ENCODE results near the gene MYCBP.
A peak's percentile ranks its signal among the peaks of the same experiment; 100 is the strongest.
"Not testable (repeated sequence)": the region's sequence is repeated elsewhere in the genome, so short reads cannot be mapped to it uniquely, and the experiment has no call there.

MYCBP gene

DNA sequence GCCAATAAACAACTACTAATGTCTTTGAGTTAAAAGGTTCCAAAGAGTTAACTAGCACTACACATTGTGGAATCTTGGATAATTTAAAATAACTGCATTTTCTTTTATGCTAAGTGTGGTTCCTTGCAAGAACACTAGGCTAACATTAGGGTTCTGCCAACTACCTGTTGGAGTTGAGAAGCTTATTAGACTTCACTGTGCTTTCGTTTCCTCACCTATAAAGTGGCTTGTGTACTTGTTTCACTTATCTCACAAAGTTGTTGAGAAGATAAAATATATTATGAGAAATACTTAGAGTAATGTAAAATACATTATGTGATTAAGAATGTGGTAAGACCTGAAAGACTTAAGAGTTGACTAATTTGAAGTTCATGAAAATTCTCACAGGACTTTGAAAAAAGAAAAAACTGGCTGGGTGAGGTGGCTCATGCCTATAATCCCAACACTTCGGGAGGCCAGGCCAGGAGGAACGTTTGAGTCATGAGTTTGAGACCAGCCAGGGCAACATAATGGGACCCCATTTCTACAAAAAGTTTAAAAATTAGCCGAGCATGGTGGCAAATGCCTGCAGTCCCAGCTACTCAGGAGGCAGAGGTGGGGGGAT lies 7.9 kb downstream of the MYCBP start:
- Histone ChIP-seq H3K9ac (ENCODE audit: low read length in 2 of 2) (no peak overlapping the region), H3K36me3 (ENCODE audit: control insufficient read depth in 2 of 2, insufficient read depth in 2 of 2, low read length in 2 of 2) (peaks cover 5% of the 10 kb centered on the region in 2 donors), H3K27me3 (ENCODE audit: control insufficient read depth in 1 of 2, insufficient read depth in 2 of 2, low read length in 2 of 2) (no peaks in the 10 kb centered on the region)

DNA sequence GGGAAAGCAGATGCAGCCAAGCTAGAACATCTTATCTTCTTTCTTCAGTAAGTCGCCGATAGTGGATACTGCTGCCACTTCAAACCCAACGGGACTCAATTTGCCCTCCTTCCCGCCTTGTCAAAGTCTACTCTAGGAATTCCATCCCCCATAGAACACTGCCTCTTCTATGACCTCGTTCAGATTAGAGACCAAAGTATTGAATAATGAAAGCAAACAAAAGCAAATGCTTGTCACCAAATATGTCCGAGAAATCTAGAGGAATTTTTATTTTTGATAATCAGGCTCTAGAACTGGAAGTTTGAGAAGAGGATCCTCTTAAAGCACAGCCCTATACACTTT lies 12.7 kb downstream of the MYCBP start:
- peak overlapping the region; percentile 100 for H3K4me3 ChIP-seq (ENCODE audit: low read length in 2 of 2)
- H3K4me1 ChIP-seq (ENCODE audit: control insufficient read depth, insufficient read depth, low read length): peaks cover 30% of the 10 kb centered on the region
- peaks cover 4 to 14% of the 10 kb centered on the region in 2 donors for H3K36me3 ChIP-seq (ENCODE audit: control insufficient read depth in 2 of 2, insufficient read depth in 2 of 2, low read length in 2 of 2)
- H3K9me3 ChIP-seq (ENCODE audit: control insufficient read depth in 2 of 2, low read length in 2 of 2): no peaks in the 10 kb centered on the region
- H3K27me3 ChIP-seq (ENCODE audit: control insufficient read depth in 1 of 2, insufficient read depth in 2 of 2, low read length in 2 of 2): no peaks in the 10 kb centered on the region
- H3K9ac ChIP-seq (ENCODE audit: low read length in 2 of 2): peak overlapping the region; percentile 96
- peak overlapping the region; percentile 49 for H3K27ac ChIP-seq (ENCODE audit: low read length)

More for the DNA sequence above, 7.9 kb downstream of the MYCBP start:
- H3K9me3 ChIP-seq (ENCODE audit: control insufficient read depth in 2 of 2, low read length in 2 of 2): no peaks in the 10 kb centered on the region
- H3K4me3 ChIP-seq (ENCODE audit: low read length in 2 of 2): no peak overlapping the region
- H3K4me1 ChIP-seq (ENCODE audit: control insufficient read depth, insufficient read depth, low read length): peaks cover 8% of the 10 kb centered on the region
- no peak overlapping the region for H3K27ac ChIP-seq (ENCODE audit: low read length)

DNA sequence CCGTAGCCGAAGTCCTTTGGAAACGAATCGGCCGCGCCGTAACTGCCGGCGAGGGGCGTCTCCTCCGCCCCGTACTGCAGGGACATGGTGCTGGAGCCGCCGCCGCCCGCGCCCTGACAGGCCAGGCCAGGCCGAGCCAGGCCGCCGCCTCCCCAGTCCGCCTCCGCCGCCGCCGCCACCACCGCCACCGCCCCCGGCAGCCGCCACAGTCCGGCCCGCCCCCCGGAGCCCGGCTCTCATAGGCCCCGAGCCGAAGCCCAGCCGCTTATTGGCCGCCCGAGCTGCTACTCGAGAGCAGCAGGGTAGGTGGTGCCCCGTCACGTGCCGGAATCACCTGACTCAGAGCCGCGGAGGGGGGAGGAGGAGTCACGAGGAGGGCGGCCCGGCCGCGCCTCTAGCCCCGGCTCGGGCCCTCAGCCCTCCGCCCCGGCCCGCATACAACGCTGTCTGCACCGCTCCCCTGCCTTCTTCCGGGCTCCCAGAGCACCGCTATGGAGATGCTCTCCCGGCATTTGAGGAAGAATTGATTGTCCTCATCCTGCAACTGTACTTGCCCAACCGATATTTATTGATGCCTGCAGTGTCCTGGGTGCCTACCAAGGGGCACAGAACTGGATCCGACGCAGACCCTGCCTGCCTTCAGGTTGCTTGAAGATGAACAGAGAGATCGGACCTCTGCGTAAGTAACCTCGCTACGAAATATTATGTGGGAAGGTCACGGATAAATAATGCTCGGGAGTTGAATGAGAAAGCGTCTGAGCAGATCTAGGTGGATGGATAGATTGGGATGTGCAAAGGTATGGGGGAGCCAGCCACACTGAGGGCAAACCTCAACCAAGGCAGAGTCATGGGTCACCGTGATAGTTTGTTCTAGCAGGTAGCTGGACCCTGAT lies 13.3 kb downstream of the MYCBP start, which contains the start of gene RRAGC:
Gene RRAGC (minus strand): TSS at position 212 of the 893 bp plus-strand sequence. CDS start 126 bp downstream, at position 86.
- peak within 1 kb of the TSS; percentile 49 for H3K27ac ChIP-seq (ENCODE audit: low read length)
- peaks cover 30% of the 10 kb centered on the region for H3K4me1 ChIP-seq (ENCODE audit: control insufficient read depth, insufficient read depth, low read length)
- peaks cover 7 to 18% of the 10 kb centered on the region in 2 donors for H3K36me3 ChIP-seq (ENCODE audit: control insufficient read depth in 2 of 2, insufficient read depth in 2 of 2, low read length in 2 of 2)
- H3K4me3 ChIP-seq (ENCODE audit: low read length in 2 of 2): peak within 1 kb of the TSS; percentile 100
- no peaks in the 10 kb centered on the region for H3K9me3 ChIP-seq (ENCODE audit: control insufficient read depth in 2 of 2, low read length in 2 of 2)
- no peaks in the 10 kb centered on the region for H3K27me3 ChIP-seq (ENCODE audit: control insufficient read depth in 1 of 2, insufficient read depth in 2 of 2, low read length in 2 of 2)
- H3K9ac ChIP-seq (ENCODE audit: low read length in 2 of 2): peak within 1 kb of the TSS; percentile 96

DNA sequence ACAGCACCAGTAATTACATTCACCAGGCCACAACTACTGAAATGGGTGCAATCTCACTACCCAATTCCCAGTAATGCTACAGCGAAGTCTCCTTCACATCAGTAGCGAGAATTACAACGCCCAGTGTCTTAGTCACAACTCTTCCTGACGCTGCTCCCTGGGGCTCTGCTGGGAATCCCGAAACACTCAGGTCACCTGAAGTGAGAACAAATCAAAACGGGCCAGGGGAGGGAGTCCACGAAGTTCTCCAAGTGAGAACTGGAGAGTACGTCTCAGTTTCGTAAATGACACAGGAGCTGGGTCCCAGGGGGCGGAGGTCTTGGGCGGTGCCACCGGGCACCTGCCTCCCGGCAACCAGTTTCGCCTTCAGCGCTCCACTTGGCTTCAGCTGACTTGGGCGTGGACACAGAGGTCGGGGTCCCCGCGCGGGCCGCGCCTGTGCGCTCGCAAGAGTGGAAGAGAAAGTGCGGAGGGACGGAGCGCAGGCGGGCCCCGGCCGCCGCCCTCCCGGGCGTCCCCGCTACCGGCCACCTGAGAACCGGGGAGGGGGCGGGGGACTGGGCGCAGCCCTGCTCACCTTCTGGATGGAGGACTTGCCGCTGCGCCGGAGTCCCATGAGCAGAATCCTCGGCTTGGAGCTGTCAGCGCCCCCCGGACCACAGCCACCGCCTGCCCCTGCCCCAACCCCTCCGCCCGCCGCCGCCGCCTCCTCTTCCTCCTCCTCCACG lies 14.2 kb downstream of the MYCBP start:
- Histone ChIP-seq H3K4me1 (ENCODE audit: control insufficient read depth, insufficient read depth, low read length) (peaks cover 30% of the 10 kb centered on the region), H3K27ac (ENCODE audit: low read length) (peak overlapping the region; percentile 41)

DNA sequence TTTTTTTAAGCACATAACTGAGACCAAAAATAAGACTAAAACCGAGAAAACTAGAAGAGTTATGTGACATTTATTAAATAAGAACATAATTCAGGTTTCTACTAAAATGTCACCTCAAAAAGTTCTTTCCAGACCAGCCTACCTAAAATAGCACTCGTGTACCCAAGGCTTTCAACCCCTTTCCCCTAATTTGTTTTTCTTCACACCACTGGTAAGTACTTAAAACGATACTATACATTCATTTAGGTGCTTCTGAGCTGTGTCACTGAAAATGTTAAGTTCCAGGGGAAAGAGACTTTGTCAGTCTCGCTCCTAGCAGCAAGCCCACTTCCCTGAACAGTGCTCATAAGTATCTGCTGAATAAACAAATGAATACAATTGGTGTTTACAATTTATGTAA lies 20.4 kb downstream of the MYCBP start:
- Histone ChIP-seq H3K27me3 (ENCODE audit: control insufficient read depth in 1 of 2, insufficient read depth in 2 of 2, low read length in 2 of 2) (no peaks in the 10 kb centered on the region), H3K27ac (ENCODE audit: low read length) (no peak overlapping the region), H3K4me1 (ENCODE audit: control insufficient read depth, insufficient read depth, low read length) (peaks cover 8% of the 10 kb centered on the region), H3K9ac (ENCODE audit: low read length in 2 of 2) (no peak overlapping the region), H3K36me3 (ENCODE audit: control insufficient read depth in 2 of 2, insufficient read depth in 2 of 2, low read length in 2 of 2) (peaks cover 19 to 25% of the 10 kb centered on the region in 2 donors), H3K4me3 (ENCODE audit: low read length in 2 of 2) (no peak overlapping the region), H3K9me3 (ENCODE audit: control insufficient read depth in 2 of 2, low read length in 2 of 2) (no peaks in the 10 kb centered on the region)

More for the DNA sequence above, 14.2 kb downstream of the MYCBP start:
- Histone ChIP-seq H3K4me3 (ENCODE audit: low read length in 2 of 2) (peak overlapping the region; percentile 92 to 100), H3K36me3 (ENCODE audit: control insufficient read depth in 2 of 2, insufficient read depth in 2 of 2, low read length in 2 of 2) (peaks cover 7 to 17% of the 10 kb centered on the region in 2 donors), H3K9me3 (ENCODE audit: control insufficient read depth in 2 of 2, low read length in 2 of 2) (no peaks in the 10 kb centered on the region), H3K27me3 (ENCODE audit: control insufficient read depth in 1 of 2, insufficient read depth in 2 of 2, low read length in 2 of 2) (no peaks in the 10 kb centered on the region), H3K9ac (ENCODE audit: low read length in 2 of 2) (peak overlapping the region; percentile 78 to 86)

DNA sequence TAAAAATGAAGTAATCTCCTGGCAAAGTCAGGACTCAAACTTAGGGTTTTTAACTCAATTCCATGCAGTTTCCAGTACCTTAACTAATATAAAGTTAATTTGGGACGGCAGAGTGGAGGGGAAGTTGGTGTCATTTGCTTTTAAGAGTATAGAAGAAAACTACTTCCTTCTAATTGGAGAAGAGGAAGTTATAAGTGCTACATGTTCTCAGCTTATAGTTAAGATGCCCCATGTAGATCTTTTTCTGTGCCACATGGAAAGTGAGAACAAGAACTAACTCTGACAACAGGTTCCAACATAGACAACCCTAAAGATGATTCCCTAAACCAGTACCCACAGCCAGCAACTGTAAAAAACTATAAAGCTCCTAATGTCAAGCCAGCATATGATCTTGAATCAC lies 25.1 kb downstream of the MYCBP start:
- Histone ChIP-seq H3K27me3 (ENCODE audit: control insufficient read depth in 1 of 2, insufficient read depth in 2 of 2, low read length in 2 of 2) (no peaks in the 10 kb centered on the region), H3K9ac (ENCODE audit: low read length in 2 of 2) (no peak overlapping the region), H3K4me1 (ENCODE audit: control insufficient read depth, insufficient read depth, low read length) (no peaks in the 10 kb centered on the region), H3K27ac (ENCODE audit: low read length) (no peak overlapping the region), H3K4me3 (ENCODE audit: low read length in 2 of 2) (no peak overlapping the region), H3K9me3 (ENCODE audit: control insufficient read depth in 2 of 2, low read length in 2 of 2) (no peaks in the 10 kb centered on the region), H3K36me3 (ENCODE audit: control insufficient read depth in 2 of 2, insufficient read depth in 2 of 2, low read length in 2 of 2) (peaks cover 18 to 21% of the 10 kb centered on the region in 2 donors)

DNA sequence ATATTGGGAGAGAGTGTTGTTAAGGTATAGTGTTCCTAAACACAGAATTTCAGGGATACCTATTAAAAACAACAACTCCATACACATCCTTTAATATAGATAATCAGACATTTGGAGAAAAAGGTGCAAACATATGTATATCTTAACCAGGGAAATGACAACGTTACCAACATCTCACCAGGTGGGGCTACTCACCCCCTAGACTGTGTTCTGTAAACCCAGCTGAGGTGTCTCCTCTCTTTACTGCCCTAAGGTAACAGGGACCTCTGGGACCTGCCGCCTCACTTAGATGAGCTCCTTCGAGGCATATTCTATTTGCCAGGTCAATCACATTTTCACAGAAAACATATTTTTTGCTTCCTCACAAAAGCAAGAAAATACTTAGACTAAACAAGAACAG lies 26.9 kb downstream of the MYCBP start:
- no peaks in the 10 kb centered on the region for H3K27me3 ChIP-seq (ENCODE audit: control insufficient read depth in 1 of 2, insufficient read depth in 2 of 2, low read length in 2 of 2)
- H3K4me3 ChIP-seq (ENCODE audit: low read length in 2 of 2): no peak overlapping the region
- no peaks in the 10 kb centered on the region for H3K9me3 ChIP-seq (ENCODE audit: control insufficient read depth in 2 of 2, low read length in 2 of 2)
- H3K27ac ChIP-seq (ENCODE audit: low read length): no peak overlapping the region
- peaks cover 16 to 17% of the 10 kb centered on the region in 2 donors for H3K36me3 ChIP-seq (ENCODE audit: control insufficient read depth in 2 of 2, insufficient read depth in 2 of 2, low read length in 2 of 2)
- H3K9ac ChIP-seq (ENCODE audit: low read length in 2 of 2): no peak overlapping the region
- no peaks in the 10 kb centered on the region for H3K4me1 ChIP-seq (ENCODE audit: control insufficient read depth, insufficient read depth, low read length)

DNA sequence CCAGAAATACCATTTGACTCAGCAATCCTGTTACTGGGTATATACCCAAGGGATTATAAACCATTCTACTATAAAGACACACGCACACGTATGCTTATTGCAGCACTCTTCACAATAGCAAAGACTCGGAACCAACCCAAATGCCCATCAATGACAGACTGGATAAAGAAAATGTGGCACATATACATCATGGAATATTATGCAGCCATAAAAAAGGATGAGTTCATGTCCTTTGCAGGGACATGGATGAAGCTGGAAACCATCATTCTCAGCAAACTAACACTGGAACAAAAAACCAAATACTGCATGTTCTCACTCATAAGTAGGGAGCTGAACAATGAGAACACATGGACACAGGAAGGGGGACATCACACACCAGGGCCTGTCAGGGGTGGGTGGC lies 28.1 kb downstream of the MYCBP start:
- not testable (repeated sequence) for H3K4me1 ChIP-seq (ENCODE audit: control insufficient read depth, insufficient read depth, low read length); H3K9ac ChIP-seq (ENCODE audit: low read length in 2 of 2); H3K27me3 ChIP-seq (ENCODE audit: control insufficient read depth in 1 of 2, insufficient read depth in 2 of 2, low read length in 2 of 2); H3K4me3 ChIP-seq (ENCODE audit: low read length in 2 of 2); H3K27ac ChIP-seq (ENCODE audit: low read length); H3K9me3 ChIP-seq (ENCODE audit: control insufficient read depth in 2 of 2, low read length in 2 of 2)
- peaks cover 15 to 16% of the 10 kb centered on the region in 2 donors for H3K36me3 ChIP-seq (ENCODE audit: control insufficient read depth in 2 of 2, insufficient read depth in 2 of 2, low read length in 2 of 2)

DNA sequence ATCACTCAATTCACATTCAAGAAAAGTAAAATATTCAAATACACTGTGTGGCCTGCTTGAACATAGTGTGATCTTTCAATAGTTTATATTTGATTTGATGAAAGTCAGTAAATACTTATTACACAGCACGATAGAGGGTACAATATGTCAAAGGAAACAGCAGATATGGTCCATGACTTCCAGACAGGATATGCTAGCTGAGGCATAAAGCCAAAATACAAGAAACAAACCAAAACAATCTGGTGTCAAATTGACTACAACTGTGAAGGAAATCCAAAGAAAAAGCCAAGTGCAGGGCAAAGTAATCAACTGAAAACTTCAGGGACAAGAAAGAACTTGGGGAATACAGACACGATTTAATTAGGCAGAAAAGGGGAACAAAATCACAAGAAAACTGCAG lies 32.9 kb downstream of the MYCBP start:
- Histone ChIP-seq H3K9me3 (ENCODE audit: control insufficient read depth in 2 of 2, low read length in 2 of 2) (no peaks in the 10 kb centered on the region), H3K4me1 (ENCODE audit: control insufficient read depth, insufficient read depth, low read length) (no peaks in the 10 kb centered on the region), H3K9ac (ENCODE audit: low read length in 2 of 2) (no peak overlapping the region), H3K4me3 (ENCODE audit: low read length in 2 of 2) (no peak overlapping the region), H3K36me3 (ENCODE audit: control insufficient read depth in 2 of 2, insufficient read depth in 2 of 2, low read length in 2 of 2) (peaks cover 18 to 19% of the 10 kb centered on the region in 2 donors), H3K27me3 (ENCODE audit: control insufficient read depth in 1 of 2, insufficient read depth in 2 of 2, low read length in 2 of 2) (no peaks in the 10 kb centered on the region), H3K27ac (ENCODE audit: low read length) (no peak overlapping the region)

DNA sequence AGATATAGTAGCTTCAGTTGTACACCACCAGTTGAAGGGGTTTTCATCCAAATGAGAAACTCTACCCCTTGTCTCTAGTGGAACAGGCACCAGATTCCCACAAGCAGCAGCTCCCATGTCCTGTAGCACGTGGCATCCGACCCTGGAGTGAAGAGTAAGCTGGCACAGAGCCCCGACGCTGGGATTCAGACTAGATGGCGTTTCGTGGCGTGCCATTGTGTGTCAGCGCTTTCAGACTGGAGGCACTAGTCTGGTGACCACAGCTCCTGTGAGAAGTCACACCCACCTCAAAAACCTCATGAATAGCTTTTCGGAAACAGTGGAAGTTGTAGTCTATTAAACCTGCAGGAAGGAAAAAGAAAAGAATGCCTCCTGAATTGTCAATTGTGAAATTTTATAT lies 33.8 kb downstream of the MYCBP start:
- Histone ChIP-seq H3K36me3 (ENCODE audit: control insufficient read depth in 2 of 2, insufficient read depth in 2 of 2, low read length in 2 of 2) (peaks cover 18 to 19% of the 10 kb centered on the region in 2 donors), H3K27ac (ENCODE audit: low read length) (no peak overlapping the region), H3K9me3 (ENCODE audit: control insufficient read depth in 2 of 2, low read length in 2 of 2) (no peaks in the 10 kb centered on the region), H3K4me1 (ENCODE audit: control insufficient read depth, insufficient read depth, low read length) (no peaks in the 10 kb centered on the region), H3K27me3 (ENCODE audit: control insufficient read depth in 1 of 2, insufficient read depth in 2 of 2, low read length in 2 of 2) (no peaks in the 10 kb centered on the region), H3K9ac (ENCODE audit: low read length in 2 of 2) (no peak overlapping the region), H3K4me3 (ENCODE audit: low read length in 2 of 2) (no peak overlapping the region)

All from stomach smooth muscle (tissue), 2 donors.